Mesendoderm (in vitro differentiated cells): ENCODE results near the gene OTOGL.
"Not testable (repeated sequence)": the region's sequence is repeated elsewhere in the genome, so short reads cannot be mapped to it uniquely, and the experiment has no call there.

ENCODE experiments used
- DNase-seq: peaks from one replicate; pipeline ENCODE4 v3.0.0; 2013
- H2AK5ac ChIP-seq: 2 replicates; pipeline ENCODE4 v1.6.1; 2013; ENCODE audit warnings: low read length, inconsistent platforms
- H2BK120ac ChIP-seq: 2 replicates; pipeline ENCODE4 v1.6.1; 2013; ENCODE audit warnings: low read depth, mild to moderate bottlenecking, low read length, moderate library complexity, mixed read lengths
- H2BK15ac ChIP-seq: replicated peaks from 2 replicates; pipeline ENCODE4 v1.6.1; 2013; ENCODE audit warnings: low read depth, mild to moderate bottlenecking, moderate library complexity
- H2BK5ac ChIP-seq: 2 replicates; pipeline ENCODE4 v1.6.1; 2013; ENCODE audit warnings: low read length, inconsistent platforms
- H3K18ac ChIP-seq: 2 replicates; pipeline ENCODE4 v1.6.1; 2013; ENCODE audit warnings: mild to moderate bottlenecking, low read length, mixed read lengths
- H3K23ac ChIP-seq: one replicate; pipeline ENCODE4 v1.6.1; 2013; ENCODE audit warnings: low read length
- H3K27ac ChIP-seq: 2 replicates; pipeline ENCODE4 v1.5.1; 2013; ENCODE audit warnings: low read depth, mild to moderate bottlenecking, inconsistent platforms, low read length, moderate library complexity
- H3K27me3 ChIP-seq: 2 replicates; pipeline ENCODE4 v1.6.1; 2013; ENCODE audit warnings: low read length, control low read depth, mild to moderate bottlenecking, inconsistent platforms; ENCODE audit not compliant: insufficient read depth, poor library complexity
- H3K36me3 ChIP-seq: 2 replicates; pipeline ENCODE4 v1.6.1; 2013; ENCODE audit warnings: low read length, inconsistent platforms; ENCODE audit not compliant: control insufficient read depth, insufficient read depth
- H3K4ac ChIP-seq: one replicate; pipeline ENCODE4 v1.6.1; 2013; ENCODE audit warnings: low read depth, mild to moderate bottlenecking, low read length, moderate library complexity
- H3K4me1 ChIP-seq: 2 replicates; pipeline ENCODE4 v1.6.1; 2013; ENCODE audit warnings: low read depth, low read length, inconsistent platforms; ENCODE audit not compliant: control insufficient read depth
- H3K4me2 ChIP-seq: 2 replicates; pipeline ENCODE4 v1.6.1; 2013; ENCODE audit warnings: low read length
- H3K4me3 ChIP-seq: 2 replicates; pipeline ENCODE4 v1.5.1; 2013; ENCODE audit warnings: mild to moderate bottlenecking, low read length
- H3K56ac ChIP-seq: one replicate; pipeline ENCODE4 v1.6.1; 2013; ENCODE audit warnings: low read length
- H3K79me1 ChIP-seq: 2 replicates; pipeline ENCODE4 v1.6.1; 2013; ENCODE audit warnings: low read length, inconsistent platforms
- H3K79me2 ChIP-seq: 2 replicates; pipeline ENCODE4 v1.6.1; 2013; ENCODE audit warnings: mild to moderate bottlenecking, low read length; ENCODE audit not compliant: control insufficient read depth, insufficient read depth
- H3K9ac ChIP-seq: 2 replicates; pipeline ENCODE4 v1.6.1; 2013; ENCODE audit warnings: low read length, inconsistent platforms
- H4K5ac ChIP-seq: one replicate; pipeline ENCODE4 v1.6.1; 2013; ENCODE audit warnings: low read length
- H4K8ac ChIP-seq: one replicate; pipeline ENCODE4 v1.6.1; 2013; ENCODE audit warnings: low read depth, mild to moderate bottlenecking, control low read depth, low read length, moderate library complexity
- WGBS: extraction: QIAGEN DNeasy Blood & Tissue Kit; methylation state at CpG from one replicate; pipeline ENCODE4 v1.1.7; 2013; ENCODE audit warnings: low lambda C conversion rate, missing lambda C conversion rate; ENCODE audit not compliant: insufficient coverage; ENCODE audit errors: extremely low coverage; 5-methylcytosine and 5-hydroxymethylcytosine counted together

OTOGL gene

GRCh38 chr12:80293759-80294158, 194.4 kb downstream of the OTOGL start:
- Histone ChIP-seq H3K9ac (no peak overlapping the region), H3K18ac (no peak overlapping the region), H3K27ac (no peak overlapping the region), H3K23ac (no peak overlapping the region), H4K5ac (no peak overlapping the region), H2BK15ac (no peak overlapping the region), H2AK5ac (no peak overlapping the region), H3K4me2 (no peak overlapping the region), H3K27me3 (no peaks in the 10 kb centered on the region), H3K79me1 (no peaks in the 10 kb centered on the region), H2BK5ac (no peak overlapping the region), H3K56ac (no peak overlapping the region), H2BK120ac (no peak overlapping the region), H3K4ac (no peak overlapping the region), H4K8ac (no peak overlapping the region), H3K4me1 (no peaks in the 10 kb centered on the region), H3K36me3 (no peaks in the 10 kb centered on the region), H3K79me2 (no peaks in the 10 kb centered on the region), H3K4me3 (no peak overlapping the region)
- no CpG with 5 or more reads among the region's 1 CpG for WGBS
- no peak for DNase-seq

- Histone ChIP-seq H2BK5ac (no peak overlapping the region), H3K23ac (no peak overlapping the region), H3K4ac (no peak overlapping the region), H3K4me2 (no peak overlapping the region), H3K4me1 (no peaks in the 10 kb centered on the region), H3K56ac (no peak overlapping the region), H3K36me3 (no peaks in the 10 kb centered on the region), H4K8ac (no peak overlapping the region), H3K79me2 (no peaks in the 10 kb centered on the region), H3K79me1 (no peaks in the 10 kb centered on the region), H3K4me3 (no peak overlapping the region), H3K27me3 (no peaks in the 10 kb centered on the region), H3K18ac (no peak overlapping the region), H2AK5ac (no peak overlapping the region), H2BK15ac (no peak overlapping the region), H2BK120ac (no peak overlapping the region), H4K5ac (no peak overlapping the region), H3K9ac (no peak overlapping the region), H3K27ac (no peak overlapping the region)
- no peak for DNase-seq
- WGBS, result no CpG with 5 or more reads among the region's 1 CpG
Measured at GRCh38 chr12:80299219-80299618, 199.9 kb downstream of the OTOGL start.

- no peaks in the 10 kb centered on the region for H3K4me1 ChIP-seq
- no peak overlapping the region for H4K5ac ChIP-seq
- no peak overlapping the region for H3K9ac ChIP-seq
- H2BK15ac ChIP-seq, result no peak overlapping the region
- no peaks in the 10 kb centered on the region for H3K36me3 ChIP-seq
- WGBS, result no CpG with 5 or more reads among the region's 3 CpGs
- H4K8ac ChIP-seq, result no peak overlapping the region
- H2AK5ac ChIP-seq, result no peak overlapping the region
- no peak for DNase-seq
- no peak overlapping the region for H3K4me3 ChIP-seq
- no peak overlapping the region for H3K56ac ChIP-seq
- H3K4me2 ChIP-seq, result no peak overlapping the region
- no peaks in the 10 kb centered on the region for H3K79me2 ChIP-seq
- H3K23ac ChIP-seq, result no peak overlapping the region
- no peak overlapping the region for H2BK5ac ChIP-seq
- H3K79me1 ChIP-seq, result no peaks in the 10 kb centered on the region
- no peak overlapping the region for H3K4ac ChIP-seq
- H3K27me3 ChIP-seq, result no peaks in the 10 kb centered on the region
- H2BK120ac ChIP-seq, result no peak overlapping the region
- H3K27ac ChIP-seq, result no peak overlapping the region
- H3K18ac ChIP-seq, result no peak overlapping the region
Measured at GRCh38 chr12:80299976-80300375, 200.6 kb downstream of the OTOGL start.

- not testable (repeated sequence) for H2BK120ac ChIP-seq, H3K79me1 ChIP-seq, H2BK15ac ChIP-seq, H4K8ac ChIP-seq, H3K4me3 ChIP-seq, DNase-seq, H3K4ac ChIP-seq, H3K4me1 ChIP-seq, H3K18ac ChIP-seq, H2BK5ac ChIP-seq, H3K4me2 ChIP-seq, H4K5ac ChIP-seq, H3K36me3 ChIP-seq, H3K27ac ChIP-seq, H3K79me2 ChIP-seq, H3K9ac ChIP-seq, H3K27me3 ChIP-seq, H2AK5ac ChIP-seq, H3K23ac ChIP-seq, H3K56ac ChIP-seq
- WGBS, result no CpG with 5 or more reads among the region's 27 CpGs
Measured at GRCh38 chr12:80307436-80307835, 208.1 kb downstream of the OTOGL start.

DNA sequence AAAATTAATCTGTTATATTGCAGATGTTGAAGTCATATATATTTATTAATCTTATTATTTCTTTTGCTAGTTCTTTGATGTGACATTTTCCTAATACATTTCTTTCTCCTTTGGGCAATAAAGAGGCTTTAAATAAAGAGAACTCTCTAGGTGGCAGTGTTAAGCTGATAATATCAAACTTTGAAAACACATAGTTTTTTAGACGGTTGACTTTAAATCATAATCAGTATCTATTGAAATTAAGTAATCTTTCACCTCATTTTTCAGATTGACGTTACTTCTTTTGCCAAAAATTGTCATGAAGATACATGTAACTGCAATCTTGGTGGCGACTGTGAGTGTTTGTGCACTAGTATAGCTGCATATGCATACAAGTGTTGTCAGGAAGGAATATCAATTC, 213.9 kb downstream of the OTOGL start:
- no peaks in the 10 kb centered on the region for H3K79me1 ChIP-seq
- no peak overlapping the region for H3K56ac ChIP-seq
- H3K4ac ChIP-seq, result no peak overlapping the region
- H4K8ac ChIP-seq, result no peak overlapping the region
- WGBS, result no CpG with 5 or more reads among the region's 3 CpGs
- H2BK5ac ChIP-seq, result no peak overlapping the region
- no peak overlapping the region for H3K18ac ChIP-seq
- H3K23ac ChIP-seq, result no peak overlapping the region
- H3K4me3 ChIP-seq, result no peak overlapping the region
- no peak overlapping the region for H2BK15ac ChIP-seq
- H3K27me3 ChIP-seq, result no peaks in the 10 kb centered on the region
- no peak overlapping the region for H2BK120ac ChIP-seq
- DNase-seq, result no peak
- H4K5ac ChIP-seq, result no peak overlapping the region
- H3K4me1 ChIP-seq, result no peaks in the 10 kb centered on the region
- no peaks in the 10 kb centered on the region for H3K36me3 ChIP-seq
- H3K79me2 ChIP-seq, result no peaks in the 10 kb centered on the region
- H3K27ac ChIP-seq, result no peak overlapping the region
- H2AK5ac ChIP-seq, result no peak overlapping the region
- no peak overlapping the region for H3K9ac ChIP-seq
- H3K4me2 ChIP-seq, result no peak overlapping the region

DNA sequence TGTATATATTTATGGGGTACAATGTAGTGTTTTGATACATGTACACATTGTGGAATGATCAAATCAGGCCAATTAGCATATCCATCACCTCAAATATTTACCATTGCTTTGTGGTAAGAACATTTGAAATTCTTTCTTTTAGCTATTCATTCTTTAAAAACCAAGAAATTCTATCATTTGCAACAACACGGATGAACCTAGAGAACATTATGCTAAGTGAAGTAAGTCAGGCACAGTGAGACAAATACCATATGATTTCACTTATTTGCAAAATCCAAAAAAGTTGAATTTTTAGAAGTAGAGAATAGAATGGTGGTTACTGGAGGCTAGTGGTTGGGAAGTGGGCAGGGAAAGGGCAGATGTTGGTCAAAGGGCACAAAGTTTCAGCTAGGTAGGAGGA, 215.4 kb downstream of the OTOGL start:
- no peak for DNase-seq
- H3K56ac ChIP-seq, result no peak overlapping the region

More for the DNA sequence above, 215.4 kb downstream of the OTOGL start:
- H3K36me3 ChIP-seq, result no peaks in the 10 kb centered on the region
- H3K9ac ChIP-seq, result no peak overlapping the region
- no peak overlapping the region for H3K18ac ChIP-seq
- no peak overlapping the region for H2BK15ac ChIP-seq
- H3K4me1 ChIP-seq, result no peaks in the 10 kb centered on the region
- no peak overlapping the region for H3K4me2 ChIP-seq
- H3K4ac ChIP-seq, result no peak overlapping the region
- no peak overlapping the region for H3K27ac ChIP-seq
- no peak overlapping the region for H4K8ac ChIP-seq
- H4K5ac ChIP-seq, result no peak overlapping the region
- H2BK120ac ChIP-seq, result no peak overlapping the region
- no peak overlapping the region for H2BK5ac ChIP-seq
- H3K23ac ChIP-seq, result no peak overlapping the region
- H3K79me1 ChIP-seq, result no peaks in the 10 kb centered on the region
- H3K27me3 ChIP-seq, result no peaks in the 10 kb centered on the region
- no CpG with 5 or more reads among the region's 1 CpG for WGBS
- no peak overlapping the region for H2AK5ac ChIP-seq
- no peaks in the 10 kb centered on the region for H3K79me2 ChIP-seq
- H3K4me3 ChIP-seq, result no peak overlapping the region
